OCI-LY3 (cell line): ENCODE results near the gene BACH2.

ENCODE experiments used
- H2AFZ ChIP-seq: fragments of 200-600, 300-600 bp; shearing (Covaris generic); 2 replicates; pipeline ENCODE4 v1.6.0; 2014; ENCODE audit warnings: antibody characterized with exemption, low read depth, low read length
- H3K27ac ChIP-seq: fragments of 200-600, 300-600 bp; sonication (generic); 2 replicates; pipeline ENCODE4 v1.5.1; 2014; ENCODE audit warnings: mild to moderate bottlenecking, low read length, moderate library complexity, mixed read lengths
- H3K27me3 ChIP-seq: fragments of 200-600, 300-600 bp; sonication (generic); 2 replicates; pipeline ENCODE4 v1.6.1; 2014; ENCODE audit warnings: low read depth, low read length, mixed read lengths
- H3K36me3 ChIP-seq: fragments of 200-600, 300-600 bp; sonication (generic); replicated peaks from 2 replicates; pipeline ENCODE3; 2014; ENCODE audit warnings: low read depth, low read length, mixed read lengths
- H3K4me1 ChIP-seq: fragments of 300-600, 200-600 bp; sonication (generic); 2 replicates; pipeline ENCODE4 v1.6.1; 2014; ENCODE audit warnings: low read length, mixed read lengths
- H3K4me2 ChIP-seq: fragments of 200-600, 300-600 bp; sonication (generic); 2 replicates; pipeline ENCODE4 v1.6.1; 2014; ENCODE audit warnings: low read length, mixed read lengths
- H3K4me3 ChIP-seq: fragments of 300-600, 200-600 bp; sonication (generic); 2 replicates; pipeline ENCODE4 v1.5.1; 2014; ENCODE audit warnings: antibody characterized with exemption, mild to moderate bottlenecking, low read length, moderate library complexity
- H3K79me2 ChIP-seq: fragments of 300-600, 200-600 bp; shearing (Covaris generic); 2 replicates; pipeline ENCODE4 v1.6.1; 2014; ENCODE audit warnings: mild to moderate bottlenecking, low read length, mixed read lengths
- H3K9ac ChIP-seq: fragments of 300-600, 200-600 bp; shearing (Covaris generic); 2 replicates; pipeline ENCODE4 v1.6.0; 2014; ENCODE audit warnings: mild to moderate bottlenecking, low read length, moderate library complexity
- H3K9me3 ChIP-seq: fragments of 200-600, 300-600 bp; shearing (Covaris generic); 2 replicates; pipeline ENCODE4 v1.6.1; 2014; ENCODE audit warnings: low read length, mixed read lengths; ENCODE audit not compliant: insufficient read depth
- H4K20me1 ChIP-seq: fragments of 200-600, 300-600 bp; sonication (generic); 2 replicates; pipeline ENCODE4 v1.6.1; 2016; ENCODE audit warnings: low read length, mixed read lengths; ENCODE audit not compliant: insufficient read depth
- CTCF ChIP-seq: fragments of 200-600, 300-600 bp; sonication (generic); IDR thresholded peaks from 2 replicates; pipeline ENCODE4 v1.5.1; 2014; ENCODE audit warnings: antibody characterized with exemption, low read length, low read depth
- EZH2phosphoT487 ChIP-seq: fragments of 200-600 bp; shearing (Covaris generic); IDR thresholded peaks from 2 replicates; pipeline ENCODE4 v1.6.1; 2018; ENCODE audit warnings: antibody characterized with exemption, mixed run types, low read depth

Gene BACH2

GRCh38 chr6:89952105-89952671 is 344.5 kb downstream of the BACH2 start:
- Histone ChIP-seq H4K20me1 (no peaks in the 10 kb centered on the region), H3K4me1 (no peaks in the 10 kb centered on the region), H3K79me2 (no peaks in the 10 kb centered on the region), H3K4me3 (no peak overlapping the region), H3K9ac (no peak overlapping the region), H3K27me3 (peaks cover 20% of the 10 kb centered on the region), H3K4me2 (no peak overlapping the region), H3K27ac (no peak overlapping the region), H3K36me3 (no peaks in the 10 kb centered on the region), H3K9me3 (no peaks in the 10 kb centered on the region), H2AFZ (no peak overlapping the region)
- TF ChIP-seq CTCF (no peak), EZH2phosphoT487 (no peak)

DNA sequence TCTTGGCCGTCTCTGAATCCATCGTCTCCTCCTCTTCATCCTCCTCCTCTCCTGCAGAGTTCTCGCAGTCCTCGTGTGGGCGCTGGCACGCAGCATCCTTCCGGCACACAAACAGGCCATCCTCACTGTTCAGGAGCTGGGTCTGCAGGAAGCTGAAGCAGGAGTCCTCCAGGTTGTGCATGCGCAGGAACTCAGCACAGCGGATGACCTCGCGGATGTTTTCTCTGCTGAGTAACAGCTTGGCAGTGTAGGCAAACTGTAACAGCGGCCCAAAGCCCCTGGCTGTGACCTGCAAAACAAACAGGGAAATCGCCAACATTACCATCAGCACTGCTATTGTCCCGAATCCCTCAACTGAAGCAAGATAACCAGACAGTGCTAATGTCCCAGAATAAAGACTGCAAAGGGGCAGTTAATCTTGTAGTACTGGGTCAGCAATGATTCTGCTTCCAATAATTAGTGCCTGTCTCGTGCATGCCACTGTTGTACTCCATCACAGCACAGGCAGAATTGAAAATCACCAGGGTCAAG is 345.0 kb downstream of the BACH2 start:
- no peak for TF ChIP-seq EZH2phosphoT487
- no peak for TF ChIP-seq CTCF

GRCh38 chr6:89950879-89951391 is 345.7 kb downstream of the BACH2 start:
- H3K4me3 ChIP-seq: no peak overlapping the region
- no peak overlapping the region for H3K4me2 ChIP-seq
- H3K27me3 ChIP-seq: peaks cover 20% of the 10 kb centered on the region
- TF ChIP-seq EZH2phosphoT487: no peak
- TF ChIP-seq CTCF: no peak
- H3K9ac ChIP-seq: no peak overlapping the region
- H3K4me1 ChIP-seq: no peaks in the 10 kb centered on the region
- no peaks in the 10 kb centered on the region for H4K20me1 ChIP-seq
- no peaks in the 10 kb centered on the region for H3K9me3 ChIP-seq
- no peak overlapping the region for H2AFZ ChIP-seq
- H3K79me2 ChIP-seq: no peaks in the 10 kb centered on the region
- no peaks in the 10 kb centered on the region for H3K36me3 ChIP-seq
- no peak overlapping the region for H3K27ac ChIP-seq

More for the DNA sequence above, 345.0 kb downstream of the BACH2 start:
- H4K20me1 ChIP-seq: no peaks in the 10 kb centered on the region
- no peaks in the 10 kb centered on the region for H3K36me3 ChIP-seq
- no peaks in the 10 kb centered on the region for H3K4me1 ChIP-seq
- H3K9me3 ChIP-seq: no peaks in the 10 kb centered on the region
- H3K27me3 ChIP-seq: peaks cover 20% of the 10 kb centered on the region
- H3K27ac ChIP-seq: no peak overlapping the region
- H3K4me3 ChIP-seq: no peak overlapping the region
- H2AFZ ChIP-seq: no peak overlapping the region
- no peak overlapping the region for H3K4me2 ChIP-seq
- no peak overlapping the region for H3K9ac ChIP-seq
- H3K79me2 ChIP-seq: no peaks in the 10 kb centered on the region

DNA sequence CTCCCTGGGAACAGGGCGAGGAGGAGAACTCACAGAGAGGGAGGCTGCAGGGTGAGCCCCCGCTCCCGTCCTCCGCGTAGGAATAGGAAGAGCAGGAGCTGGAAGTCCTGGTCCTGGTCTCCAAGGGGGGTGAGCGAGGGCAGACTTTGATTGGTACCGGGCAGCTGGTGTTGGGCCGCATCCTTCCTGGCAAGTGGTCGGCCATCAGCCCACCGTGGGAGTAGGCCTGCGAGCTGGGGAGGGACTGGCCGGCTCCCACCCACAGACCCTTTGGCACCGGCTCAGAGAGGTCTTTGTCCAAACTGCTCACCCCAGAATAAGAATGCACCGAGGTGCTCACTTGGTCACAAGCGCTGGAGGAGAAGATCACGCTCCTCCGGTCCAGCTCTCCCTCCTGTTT is 346.2 kb downstream of the BACH2 start:
- H3K4me2 ChIP-seq: no peak overlapping the region
- H3K9me3 ChIP-seq: no peaks in the 10 kb centered on the region
- H2AFZ ChIP-seq: no peak overlapping the region
- no peak overlapping the region for H3K4me3 ChIP-seq
- no peaks in the 10 kb centered on the region for H3K4me1 ChIP-seq
- H3K27ac ChIP-seq: no peak overlapping the region
- no peak overlapping the region for H3K9ac ChIP-seq
- no peaks in the 10 kb centered on the region for H3K36me3 ChIP-seq
- no peaks in the 10 kb centered on the region for H4K20me1 ChIP-seq
- H3K27me3 ChIP-seq: peaks cover 20% of the 10 kb centered on the region
- no peaks in the 10 kb centered on the region for H3K79me2 ChIP-seq
- TF ChIP-seq EZH2phosphoT487 (no peak), CTCF (no peak)
